Measurements from ENCODE around the gene CCNK. TPM values are rescaled to one million over a fixed set of nuclear protein-coding genes. Genes with fewer than 3 reads are reported as not detected.
A peak's percentile ranks its signal among the peaks of the same experiment; 100 is the strongest.

The CCNK gene
- total RNA-seq, 2 donors from 2014 or later: 86.1 to 88.5 TPM

GRCh38 chr14:99531251-99532096 is 50.3 kb downstream of the CCNK start:
- no peaks in the 10 kb centered on the region for H3K9me3 Mint-ChIP-seq
- no peak overlapping the region for H3K4me3 Mint-ChIP-seq
- ATAC-seq (replicated peaks in 1 of 2): no peak
- no peaks in the 10 kb centered on the region for H3K4me1 Mint-ChIP-seq (ENCODE audit: low read depth)
- peak overlapping the region; percentile 10 for H3K27ac Mint-ChIP-seq
- H3K36me3 Mint-ChIP-seq (ENCODE audit: insufficient read depth in 2 of 2): no peaks in the 10 kb centered on the region
- DNase-seq: no peak
- H3K27me3 Mint-ChIP-seq (ENCODE audit: low read depth): no peaks in the 10 kb centered on the region

GRCh38 chr14:99532310-99532709 is 51.1 kb downstream of the CCNK start:
- Mint-ChIP-seq H3K27me3 (ENCODE audit: low read depth) (no peaks in the 10 kb centered on the region), H3K27ac (no peak overlapping the region), H3K9me3 (no peaks in the 10 kb centered on the region), H3K36me3 (ENCODE audit: insufficient read depth in 2 of 2) (no peaks in the 10 kb centered on the region), H3K4me3 (no peak overlapping the region), H3K4me1 (ENCODE audit: low read depth) (no peaks in the 10 kb centered on the region)
- ATAC-seq (replicated peaks in 1 of 2): no peak
- no peak for DNase-seq

GRCh38 chr14:99534333-99534732 is 53.1 kb downstream of the CCNK start:
- Mint-ChIP-seq H3K9me3 (no peaks in the 10 kb centered on the region), H3K27ac (no peak overlapping the region), H3K4me1 (ENCODE audit: low read depth) (peaks cover 5% of the 10 kb centered on the region), H3K36me3 (ENCODE audit: insufficient read depth in 2 of 2) (no peaks in the 10 kb centered on the region), H3K4me3 (no peak overlapping the region), H3K27me3 (ENCODE audit: low read depth) (no peaks in the 10 kb centered on the region)
- DNase-seq (no peak), ATAC-seq (replicated peaks in 1 of 2) (no peak)

- peaks cover 5% of the 10 kb centered on the region for H3K4me1 Mint-ChIP-seq (ENCODE audit: low read depth)
- no peak for ATAC-seq (replicated peaks in 1 of 2)
- no peaks in the 10 kb centered on the region for H3K9me3 Mint-ChIP-seq
- H3K4me3 Mint-ChIP-seq: no peak overlapping the region
- H3K27me3 Mint-ChIP-seq (ENCODE audit: low read depth): no peaks in the 10 kb centered on the region
- no peak for DNase-seq
- H3K27ac Mint-ChIP-seq: no peak overlapping the region
- no peaks in the 10 kb centered on the region for H3K36me3 Mint-ChIP-seq (ENCODE audit: insufficient read depth in 2 of 2)
Measured at GRCh38 chr14:99534863-99535262, 53.7 kb downstream of the CCNK start.

- Mint-ChIP-seq H3K9me3 (no peaks in the 10 kb centered on the region), H3K36me3 (ENCODE audit: insufficient read depth in 2 of 2) (no peaks in the 10 kb centered on the region), H3K4me1 (ENCODE audit: low read depth) (peaks cover 5% of the 10 kb centered on the region), H3K27me3 (ENCODE audit: low read depth) (no peaks in the 10 kb centered on the region), H3K27ac (no peak overlapping the region), H3K4me3 (no peak overlapping the region)
- ATAC-seq (replicated peaks in 1 of 2) (no peak), DNase-seq (no peak)
Measured at GRCh38 chr14:99535448-99535847, 54.2 kb downstream of the CCNK start.

- Mint-ChIP-seq H3K27ac (no peak overlapping the region), H3K27me3 (ENCODE audit: low read depth) (no peaks in the 10 kb centered on the region), H3K36me3 (ENCODE audit: insufficient read depth in 2 of 2) (no peaks in the 10 kb centered on the region), H3K4me3 (no peak overlapping the region), H3K4me1 (ENCODE audit: low read depth) (peaks cover 6% of the 10 kb centered on the region), H3K9me3 (no peaks in the 10 kb centered on the region)
- no peak for ATAC-seq (replicated peaks in 1 of 2)
- DNase-seq: no peak
Measured at GRCh38 chr14:99535908-99536778, 54.9 kb downstream of the CCNK start.

- no peaks in the 10 kb centered on the region for H3K9me3 Mint-ChIP-seq
- no peak for DNase-seq
- no peak overlapping the region for H3K4me3 Mint-ChIP-seq
- no peak for ATAC-seq (replicated peaks in 1 of 2)
- peaks cover 10% of the 10 kb centered on the region for H3K4me1 Mint-ChIP-seq (ENCODE audit: low read depth)
- no peak overlapping the region for H3K27ac Mint-ChIP-seq
- no peaks in the 10 kb centered on the region for H3K36me3 Mint-ChIP-seq (ENCODE audit: insufficient read depth in 2 of 2)
- H3K27me3 Mint-ChIP-seq (ENCODE audit: low read depth): no peaks in the 10 kb centered on the region
Measured at GRCh38 chr14:99537399-99537798, 56.2 kb downstream of the CCNK start.

GRCh38 chr14:99538275-99538674 is 57.1 kb downstream of the CCNK start:
- no peaks in the 10 kb centered on the region for H3K9me3 Mint-ChIP-seq
- no peak overlapping the region for H3K4me3 Mint-ChIP-seq
- peaks cover 10% of the 10 kb centered on the region for H3K4me1 Mint-ChIP-seq (ENCODE audit: low read depth)
- DNase-seq (no peak), ATAC-seq (replicated peaks in 1 of 2) (no peak)
- no peaks in the 10 kb centered on the region for H3K27me3 Mint-ChIP-seq (ENCODE audit: low read depth)
- no peaks in the 10 kb centered on the region for H3K36me3 Mint-ChIP-seq (ENCODE audit: insufficient read depth in 2 of 2)
- H3K27ac Mint-ChIP-seq: no peak overlapping the region

GRCh38 chr14:99538733-99539132 is 57.5 kb downstream of the CCNK start:
- Mint-ChIP-seq H3K27me3 (ENCODE audit: low read depth) (no peaks in the 10 kb centered on the region), H3K9me3 (no peaks in the 10 kb centered on the region), H3K36me3 (ENCODE audit: insufficient read depth in 2 of 2) (no peaks in the 10 kb centered on the region), H3K27ac (no peak overlapping the region), H3K4me1 (ENCODE audit: low read depth) (peaks cover 10% of the 10 kb centered on the region), H3K4me3 (no peak overlapping the region)
- ATAC-seq (replicated peaks in 1 of 2): no peak
- DNase-seq: no peak

GRCh38 chr14:99539491-99539890 is 58.3 kb downstream of the CCNK start:
- no peaks in the 10 kb centered on the region for H3K36me3 Mint-ChIP-seq (ENCODE audit: insufficient read depth in 2 of 2)
- H3K9me3 Mint-ChIP-seq: no peaks in the 10 kb centered on the region
- no peak overlapping the region for H3K4me3 Mint-ChIP-seq
- H3K4me1 Mint-ChIP-seq (ENCODE audit: low read depth): peaks cover 10% of the 10 kb centered on the region
- ATAC-seq (replicated peaks in 1 of 2) (no peak), DNase-seq (no peak)
- no peaks in the 10 kb centered on the region for H3K27me3 Mint-ChIP-seq (ENCODE audit: low read depth)
- H3K27ac Mint-ChIP-seq: no peak overlapping the region

GRCh38 chr14:99540196-99541032 is 59.2 kb downstream of the CCNK start:
- H3K27me3 Mint-ChIP-seq (ENCODE audit: low read depth): no peaks in the 10 kb centered on the region
- DNase-seq: no peak
- no peaks in the 10 kb centered on the region for H3K36me3 Mint-ChIP-seq (ENCODE audit: insufficient read depth in 2 of 2)
- H3K4me1 Mint-ChIP-seq (ENCODE audit: low read depth): peaks cover 10% of the 10 kb centered on the region
- ATAC-seq (replicated peaks in 1 of 2): no peak
- H3K9me3 Mint-ChIP-seq: no peaks in the 10 kb centered on the region
- H3K4me3 Mint-ChIP-seq: no peak overlapping the region
- no peak overlapping the region for H3K27ac Mint-ChIP-seq

- no peaks in the 10 kb centered on the region for H3K9me3 Mint-ChIP-seq
- no peak overlapping the region for H3K4me3 Mint-ChIP-seq
- H3K27me3 Mint-ChIP-seq (ENCODE audit: low read depth): no peaks in the 10 kb centered on the region
- DNase-seq (no peak), ATAC-seq (replicated peaks in 1 of 2) (no peak)
- H3K27ac Mint-ChIP-seq: no peak overlapping the region
- no peaks in the 10 kb centered on the region for H3K36me3 Mint-ChIP-seq (ENCODE audit: insufficient read depth in 2 of 2)
- H3K4me1 Mint-ChIP-seq (ENCODE audit: low read depth): peaks cover 10% of the 10 kb centered on the region
Measured at GRCh38 chr14:99541211-99541610, 60.0 kb downstream of the CCNK start.
